ENCODE measurements around the gene TNPO3.
"Not testable (repeated sequence)": the region's sequence is repeated elsewhere in the genome, so short reads cannot be mapped to it uniquely, and the experiment has no call there.

The TNPO3 gene

GRCh38 chr7:129067943-129068548 is 13.1 kb upstream of the TNPO3 start:
- DNase-seq: no peak

GRCh38 chr7:129067132-129067561 is 12.2 kb upstream of the TNPO3 start:
- not testable (repeated sequence) for DNase-seq

- no peak for DNase-seq
These were observed 11.6 kb upstream of the TNPO3 start for GRCh38 chr7:129066290-129067131.

- no peak for DNase-seq
These were observed 1.1 kb upstream of the TNPO3 start for GRCh38 chr7:129055861-129056464.

- no peak for DNase-seq
These were observed 444 bp upstream of the TNPO3 start for GRCh38 chr7:129055294-129055816.

- no peak for DNase-seq
These were observed 923 bp downstream of the TNPO3 start for GRCh38 chr7:129053938-129054437.

GRCh38 chr7:129052441-129052840 is 2.5 kb downstream of the TNPO3 start:
- no peak for DNase-seq

GRCh38 chr7:129051459-129051858 is 3.5 kb downstream of the TNPO3 start:
- DNase-seq: not testable (repeated sequence)

GRCh38 chr7:129047761-129048160 is 7.2 kb downstream of the TNPO3 start:
- DNase-seq: no peak

GRCh38 chr7:129045682-129046081 is 9.2 kb downstream of the TNPO3 start:
- no peak for DNase-seq

GRCh38 chr7:129043012-129043411 is 11.9 kb downstream of the TNPO3 start:
- no peak for DNase-seq

- DNase-seq: no peak
These were observed 13.5 kb downstream of the TNPO3 start for GRCh38 chr7:129041142-129042085.

- DNase-seq: not testable (repeated sequence)
These were observed 16.4 kb downstream of the TNPO3 start for GRCh38 chr7:129038468-129038867.

- no peak for DNase-seq
These were observed 17.3 kb downstream of the TNPO3 start for GRCh38 chr7:129037585-129037984.

GRCh38 chr7:129032017-129032416 is 22.9 kb downstream of the TNPO3 start:
- no peak for DNase-seq

GRCh38 chr7:129030440-129030839 is 24.5 kb downstream of the TNPO3 start:
- DNase-seq: no peak

- DNase-seq: no peak
These were observed 30.8 kb downstream of the TNPO3 start for GRCh38 chr7:129024125-129024524.

- no peak for DNase-seq
These were observed 33.3 kb downstream of the TNPO3 start for GRCh38 chr7:129021656-129022055.

- DNase-seq: no peak
These were observed 36.9 kb downstream of the TNPO3 start for GRCh38 chr7:129017933-129018538.

GRCh38 chr7:129017264-129017663 is 37.6 kb downstream of the TNPO3 start:
- DNase-seq: no peak

GRCh38 chr7:129014501-129015101 is 40.3 kb downstream of the TNPO3 start:
- no peak for DNase-seq
